Mucosa of gallbladder (tissue), 1 donor: ENCODE measurements around the gene ZNF718. TPM values are rescaled to one million over a fixed set of nuclear protein-coding genes. Genes with fewer than 3 reads are reported as not detected.
"Not testable (repeated sequence)": the region's sequence is repeated elsewhere in the genome, so short reads cannot be mapped to it uniquely, and the experiment has no call there.

ENCODE experiments used
- DNase-seq: peaks from one replicate; pipeline ENCODE4 v3.0.0-alpha.2; 2020; ENCODE audit warnings: low spot score
- total RNA-seq: library from RNA; stranded (reverse); gene quantifications from one replicate; pipeline ENCODE4 v1.2.1, GENCODE V29; 2021
- donor health status: DM: no; HTN: no; CAD: no.

Gene ZNF718
- total RNA-seq, 1 donor from 2014 or later = 11.6 TPM

- DNase-seq = no peak
Observed at GRCh38 chr4:161496-162284, 37.4 kb downstream of the ZNF718 start.

GRCh38 chr4:169640-170039 is 45.3 kb downstream of the ZNF718 start:
- DNase-seq = not testable (repeated sequence)

- DNase-seq = not testable (repeated sequence)
Observed at GRCh38 chr4:171318-171717, 47.0 kb downstream of the ZNF718 start.

- no peak for DNase-seq
Observed at GRCh38 chr4:173666-174314, 49.5 kb downstream of the ZNF718 start.

GRCh38 chr4:175986-176385 is 51.7 kb downstream of the ZNF718 start:
- no peak for DNase-seq

- DNase-seq = no peak
Observed at GRCh38 chr4:176995-177394, 52.7 kb downstream of the ZNF718 start.

GRCh38 chr4:182225-182624 is 57.9 kb downstream of the ZNF718 start:
- not testable (repeated sequence) for DNase-seq

- no peak for DNase-seq
Observed at GRCh38 chr4:188091-188490, 63.8 kb downstream of the ZNF718 start.

GRCh38 chr4:195159-195558 is 70.9 kb downstream of the ZNF718 start:
- not testable (repeated sequence) for DNase-seq

- no peak for DNase-seq
Observed at GRCh38 chr4:200936-201335, 76.6 kb downstream of the ZNF718 start.

- not testable (repeated sequence) for DNase-seq
Observed at GRCh38 chr4:202822-203221, 78.5 kb downstream of the ZNF718 start.

- DNase-seq = no peak
Observed at GRCh38 chr4:205097-205756, 80.9 kb downstream of the ZNF718 start.

- DNase-seq = no peak
Observed at GRCh38 chr4:206054-206453, 81.8 kb downstream of the ZNF718 start.

GRCh38 chr4:208416-209096 is 84.3 kb downstream of the ZNF718 start:
- not testable (repeated sequence) for DNase-seq

GRCh38 chr4:211033-211511 is 86.8 kb downstream of the ZNF718 start:
- DNase-seq = no peak

- peak; percentile 63 for DNase-seq
Observed at GRCh38 chr4:212438-213188, 88.3 kb downstream of the ZNF718 start.

GRCh38 chr4:213189-213535 is 88.9 kb downstream of the ZNF718 start:
- DNase-seq = not testable (repeated sequence)
